Right renal pelvis (tissue), 4 donors: ENCODE data around the gene RBFOX1. TPM values are rescaled to one million over a fixed set of nuclear protein-coding genes. Genes with fewer than 3 reads are reported as not detected.

Source experiments
- DNase-seq, 4 donors: peaks; one replicate each; pipeline ENCODE4 v3.0.0-alpha.2; 2013; ENCODE audit warnings: low read depth in 4 of 4, low spot score in 3 of 4, missing footprints in 1 of 4
- polyA plus RNA-seq, 4 donors: library from polyadenylated mRNA; unstranded; fragments of 120-200 nt; gene quantifications; one replicate each; pipeline ENCODE4 v1.2.1, GENCODE V29; 2013; ENCODE audit not compliant: insufficient read length in 4 of 4

Gene RBFOX1
- polyA plus RNA-seq, 4 donors = 1.6 to 3.9 (median 2.9) TPM

- DNase-seq = no peak
Observed at GRCh38 chr16:7577588-7577987, 244.9 kb downstream of the RBFOX1 start.

GRCh38 chr16:7579454-7579853 is 246.8 kb downstream of the RBFOX1 start:
- no peak for DNase-seq

GRCh38 chr16:7581175-7581574 is 248.5 kb downstream of the RBFOX1 start:
- DNase-seq = no peak

GRCh38 chr16:7583396-7583795 is 250.8 kb downstream of the RBFOX1 start:
- DNase-seq = no peak

GRCh38 chr16:7584561-7584960 is 251.9 kb downstream of the RBFOX1 start:
- DNase-seq = no peak

GRCh38 chr16:7585705-7586104 is 253.1 kb downstream of the RBFOX1 start:
- no peak for DNase-seq

- DNase-seq = no peak
Observed at GRCh38 chr16:7590934-7591333, 258.3 kb downstream of the RBFOX1 start.

GRCh38 chr16:7596308-7596707 is 263.7 kb downstream of the RBFOX1 start:
- no peak for DNase-seq

- no peak for DNase-seq
Observed at GRCh38 chr16:7597677-7598076, 265.0 kb downstream of the RBFOX1 start.

- DNase-seq = no peak
Observed at GRCh38 chr16:7601100-7601499, 268.5 kb downstream of the RBFOX1 start.

- no peak for DNase-seq
Observed at GRCh38 chr16:7602291-7602950, 269.8 kb downstream of the RBFOX1 start.

- DNase-seq = no peak
Observed at GRCh38 chr16:7605812-7606211, 273.2 kb downstream of the RBFOX1 start.

- no peak for DNase-seq
Observed at GRCh38 chr16:7612671-7613070, 280.0 kb downstream of the RBFOX1 start.

- no peak for DNase-seq
Observed at GRCh38 chr16:7613518-7613917, 280.9 kb downstream of the RBFOX1 start.

GRCh38 chr16:7614021-7614795 is 281.6 kb downstream of the RBFOX1 start:
- peak in 3 of 4 donors; percentile 12 to 48 (median 47) for DNase-seq

- DNase-seq = no peak
Observed at GRCh38 chr16:7615565-7615964, 282.9 kb downstream of the RBFOX1 start.

GRCh38 chr16:7624871-7625766 is 292.5 kb downstream of the RBFOX1 start:
- no peak for DNase-seq

GRCh38 chr16:7628981-7629380 is 296.3 kb downstream of the RBFOX1 start:
- DNase-seq = no peak

GRCh38 chr16:7629571-7629970 is 296.9 kb downstream of the RBFOX1 start:
- DNase-seq = no peak

- no peak for DNase-seq
Observed at GRCh38 chr16:7637446-7637845, 304.8 kb downstream of the RBFOX1 start.

GRCh38 chr16:7638306-7638705 is 305.7 kb downstream of the RBFOX1 start:
- DNase-seq = no peak
